Neural cell (in vitro differentiated cells): ENCODE measurements around the gene TBCK. TPM values are rescaled to one million over a fixed set of nuclear protein-coding genes. Genes with fewer than 3 reads are reported as not detected.

ENCODE experiments used
- H2AFZ ChIP-seq: fragments of 200-600, 300-800 bp; sonication (generic), shearing (Covaris generic); 2 replicates; pipeline ENCODE4 v1.6.0; 2014; ENCODE audit warnings: low read depth, mild to moderate bottlenecking, antibody characterized with exemption, low read length, moderate library complexity
- H3F3A ChIP-seq: fragments of 200-600 bp; shearing (Covaris generic); 2 replicates; pipeline ENCODE4 v1.6.1; 2016; ENCODE audit warnings: mild to moderate bottlenecking, moderate library complexity, mixed read lengths, antibody characterized with exemption, low read length; ENCODE audit not compliant: insufficient read depth, poor library complexity, severe bottlenecking
- H3K27ac ChIP-seq: fragments of 200-600, 300-800 bp; sonication (generic), shearing (Covaris generic); 2 replicates; pipeline ENCODE4 v1.5.1; 2014; ENCODE audit warnings: mild to moderate bottlenecking, low read length, moderate library complexity
- H3K27me3 ChIP-seq: fragments of 300-800, 200-600 bp; sonication (generic), shearing (Covaris generic); 2 replicates; pipeline ENCODE4 v1.6.0; 2014; ENCODE audit warnings: mild to moderate bottlenecking, low read depth, low read length, moderate library complexity; ENCODE audit not compliant: insufficient read depth
- H3K36me3 ChIP-seq: fragments of 300-800, 200-600 bp; sonication (generic), shearing (Covaris generic); 2 replicates; pipeline ENCODE4 v1.5.1; 2014; ENCODE audit warnings: mild to moderate bottlenecking, antibody characterized with exemption, low read length, moderate library complexity; ENCODE audit not compliant: insufficient read depth
- H3K4me2 ChIP-seq: fragments of 300-800, 200-600 bp; sonication (generic), shearing (Covaris generic); 2 replicates; pipeline ENCODE4 v1.6.0; 2014; ENCODE audit warnings: mild to moderate bottlenecking, low read length
- H3K4me3 ChIP-seq: fragments of 300-800, 200-600 bp; sonication (generic), shearing (Covaris generic); 2 replicates; pipeline ENCODE4 v1.5.1; 2014; ENCODE audit warnings: mild to moderate bottlenecking, low read length, moderate library complexity
- H3K79me2 ChIP-seq: fragments of 200-600 bp; shearing (Covaris generic); replicated peaks from 2 replicates; pipeline ENCODE4 v1.6.0; 2014; ENCODE audit warnings: mild to moderate bottlenecking, low read length, moderate library complexity; ENCODE audit not compliant: insufficient read depth
- H3K9ac ChIP-seq: fragments of 300-800, 200-600 bp; sonication (generic), shearing (Covaris generic); 2 replicates; pipeline ENCODE4 v1.6.1; 2016; ENCODE audit warnings: mild to moderate bottlenecking, low read length, mixed read lengths
- H3K9me2 ChIP-seq: fragments of 200-600 bp; shearing (Covaris generic); 2 replicates; pipeline ENCODE4 v1.6.1; 2016; ENCODE audit warnings: mild to moderate bottlenecking, low read length, mixed read lengths; ENCODE audit not compliant: insufficient read depth
- H3K9me3 ChIP-seq: fragments of 200-600, 300-800 bp; sonication (generic), shearing (Covaris generic); 2 replicates; pipeline ENCODE4 v1.6.1; 2016; ENCODE audit warnings: mild to moderate bottlenecking, mixed run types, low read length, moderate library complexity, mixed read lengths
- H4K20me1 ChIP-seq: fragments of 200-600 bp; shearing (Covaris generic); 2 replicates; pipeline ENCODE4 v1.6.1; 2016; ENCODE audit warnings: mild to moderate bottlenecking, mixed run types; ENCODE audit not compliant: insufficient read depth
- EP300 ChIP-seq: fragments of 450-650 bp; conservative IDR thresholded peaks from 2 replicates; pipeline ENCODE4 v1.6.1; 2014; ENCODE audit warnings: antibody characterized with exemption, mild to moderate bottlenecking, moderate library complexity; ENCODE audit not compliant: poor library complexity, severe bottlenecking
- EZH2 ChIP-seq: fragments of 200-600, 300-800 bp; shearing (Covaris generic), sonication (generic); IDR thresholded peaks from 2 replicates; pipeline ENCODE4 v1.6.1; 2014; ENCODE audit warnings: antibody characterized with exemption, low read length, borderline replicate concordance, mild to moderate bottlenecking; ENCODE audit not compliant: insufficient read depth, poor library complexity, severe bottlenecking
- MXI1 ChIP-seq: fragments of 450-650 bp; conservative IDR thresholded peaks from 2 replicates; pipeline ENCODE4 v1.6.1; 2014; ENCODE audit warnings: antibody characterized with exemption, mild to moderate bottlenecking; ENCODE audit not compliant: poor library complexity, severe bottlenecking
- POLR2AphosphoS5 ChIP-seq: IDR thresholded peaks from 2 replicates; pipeline ENCODE4 v1.6.1; 2012
- RAD21 ChIP-seq: fragments of 450-650 bp; conservative IDR thresholded peaks from 2 replicates; pipeline ENCODE4 v1.6.1; 2014; ENCODE audit warnings: antibody characterized with exemption, mild to moderate bottlenecking, moderate library complexity
- SMC3 ChIP-seq: fragments of 450-650 bp; conservative IDR thresholded peaks from 2 replicates; pipeline ENCODE4 v1.6.1; 2014; ENCODE audit warnings: antibody characterized with exemption, mild to moderate bottlenecking, moderate library complexity; ENCODE audit not compliant: poor library complexity
- TAF1 ChIP-seq: IDR thresholded peaks from 2 replicates; pipeline ENCODE4 v1.6.1; 2012; ENCODE audit warnings: low read depth
- polyA plus RNA-seq: library from polyadenylated mRNA; depleted of rRNA; stranded (reverse); fragments of >200 nt; gene quantifications from 2 replicates; pipeline ENCODE4 v1.2.3, GENCODE V29; 2014
- TF ChIP-seq, protein P1 (sequence below): fragments of 450-650 bp; IDR thresholded peaks from 2 replicates; pipeline ENCODE4 v1.5.1; 2014; ENCODE audit warnings: antibody characterized with exemption, mild to moderate bottlenecking, moderate library complexity; ENCODE audit not compliant: poor library complexity, severe bottlenecking
- TF ChIP-seq, protein P2 (sequence below): IDR thresholded peaks from 2 replicates; pipeline ENCODE4 v1.6.1; 2012; ENCODE audit warnings: borderline replicate concordance

TBCK gene
- polyA plus RNA-seq, 1 donor from 2014 or later = 55.0 TPM

DNA sequence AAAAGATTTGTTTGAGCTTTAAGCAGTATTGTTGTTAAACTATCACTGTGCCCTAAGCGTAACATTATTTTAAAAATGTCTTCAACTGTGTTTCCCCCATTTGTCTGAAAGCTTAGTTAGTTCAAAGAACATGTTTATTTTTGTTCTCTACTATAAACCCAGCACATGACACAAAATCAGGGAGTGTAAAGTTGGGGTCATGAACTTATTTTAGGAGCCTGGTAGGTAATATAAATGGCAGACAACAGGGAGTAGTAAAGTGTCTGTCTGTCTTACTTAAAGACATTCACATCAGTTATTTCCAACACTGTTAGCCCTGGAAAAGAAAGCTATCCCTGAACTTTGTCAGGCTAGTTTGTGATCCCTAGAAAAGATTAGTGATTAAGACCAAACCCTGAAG, 4.2 kb upstream of the TBCK start:
- Histone ChIP-seq H3K4me2 (no peak overlapping the region), H3K27me3 (no peaks in the 10 kb centered on the region), H3K9ac (no peak overlapping the region), H3K36me3 (no peaks in the 10 kb centered on the region), H2AFZ (no peak overlapping the region), H3K9me2 (no peaks in the 10 kb centered on the region), H3K4me3 (no peak overlapping the region), H3K9me3 (no peaks in the 10 kb centered on the region), H3F3A (peaks cover 3% of the 10 kb centered on the region), H3K79me2 (peaks cover 38% of the 10 kb centered on the region), H3K27ac (no peak overlapping the region), H4K20me1 (no peaks in the 10 kb centered on the region)
- no peak for TF ChIP-seq EZH2
- no peak for TF ChIP-seq TAF1
- no peak for TF ChIP-seq RAD21

DNA sequence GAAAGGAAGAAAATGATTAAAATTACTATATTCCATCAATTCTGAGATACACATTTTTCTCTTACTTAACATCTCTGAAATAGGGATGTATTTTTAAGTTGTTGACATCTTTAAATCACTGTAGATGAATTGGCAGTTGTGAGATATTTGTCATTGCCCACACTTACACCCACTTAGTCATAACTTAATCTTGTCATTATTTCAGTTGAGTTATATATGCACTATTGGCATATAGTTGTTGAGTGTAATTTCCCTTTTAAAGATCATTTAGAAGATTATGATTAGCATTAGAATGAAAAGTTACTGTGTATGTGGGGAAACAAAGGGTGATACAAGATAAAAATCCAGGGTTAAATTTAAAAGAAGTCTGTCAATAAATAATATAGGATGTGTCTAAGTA, 2.5 kb upstream of the TBCK start:
- no peaks in the 10 kb centered on the region for H3K9me3 ChIP-seq
- H3K27me3 ChIP-seq = no peaks in the 10 kb centered on the region
- no peak overlapping the region for H3K9ac ChIP-seq
- H4K20me1 ChIP-seq = no peaks in the 10 kb centered on the region
- no peak overlapping the region for H2AFZ ChIP-seq
- no peak overlapping the region for H3K27ac ChIP-seq
- H3K4me2 ChIP-seq = no peak overlapping the region
- H3F3A ChIP-seq = peaks cover 6% of the 10 kb centered on the region
- peak overlapping the region; percentile 74 for H3K4me3 ChIP-seq
- H3K9me2 ChIP-seq = no peaks in the 10 kb centered on the region
- peaks cover 54% of the 10 kb centered on the region for H3K79me2 ChIP-seq
- TF ChIP-seq EZH2 (no peak), SMC3 (no peak), TAF1 (no peak), POLR2AphosphoS5 (no peak), MXI1 (no peak), RAD21 (no peak), EP300 (no peak)
- TF ChIP-seq, protein P1, sequence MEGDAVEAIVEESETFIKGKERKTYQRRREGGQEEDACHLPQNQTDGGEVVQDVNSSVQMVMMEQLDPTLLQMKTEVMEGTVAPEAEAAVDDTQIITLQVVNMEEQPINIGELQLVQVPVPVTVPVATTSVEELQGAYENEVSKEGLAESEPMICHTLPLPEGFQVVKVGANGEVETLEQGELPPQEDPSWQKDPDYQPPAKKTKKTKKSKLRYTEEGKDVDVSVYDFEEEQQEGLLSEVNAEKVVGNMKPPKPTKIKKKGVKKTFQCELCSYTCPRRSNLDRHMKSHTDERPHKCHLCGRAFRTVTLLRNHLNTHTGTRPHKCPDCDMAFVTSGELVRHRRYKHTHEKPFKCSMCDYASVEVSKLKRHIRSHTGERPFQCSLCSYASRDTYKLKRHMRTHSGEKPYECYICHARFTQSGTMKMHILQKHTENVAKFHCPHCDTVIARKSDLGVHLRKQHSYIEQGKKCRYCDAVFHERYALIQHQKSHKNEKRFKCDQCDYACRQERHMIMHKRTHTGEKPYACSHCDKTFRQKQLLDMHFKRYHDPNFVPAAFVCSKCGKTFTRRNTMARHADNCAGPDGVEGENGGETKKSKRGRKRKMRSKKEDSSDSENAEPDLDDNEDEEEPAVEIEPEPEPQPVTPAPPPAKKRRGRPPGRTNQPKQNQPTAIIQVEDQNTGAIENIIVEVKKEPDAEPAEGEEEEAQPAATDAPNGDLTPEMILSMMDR = no peak
- TF ChIP-seq, protein P2, sequence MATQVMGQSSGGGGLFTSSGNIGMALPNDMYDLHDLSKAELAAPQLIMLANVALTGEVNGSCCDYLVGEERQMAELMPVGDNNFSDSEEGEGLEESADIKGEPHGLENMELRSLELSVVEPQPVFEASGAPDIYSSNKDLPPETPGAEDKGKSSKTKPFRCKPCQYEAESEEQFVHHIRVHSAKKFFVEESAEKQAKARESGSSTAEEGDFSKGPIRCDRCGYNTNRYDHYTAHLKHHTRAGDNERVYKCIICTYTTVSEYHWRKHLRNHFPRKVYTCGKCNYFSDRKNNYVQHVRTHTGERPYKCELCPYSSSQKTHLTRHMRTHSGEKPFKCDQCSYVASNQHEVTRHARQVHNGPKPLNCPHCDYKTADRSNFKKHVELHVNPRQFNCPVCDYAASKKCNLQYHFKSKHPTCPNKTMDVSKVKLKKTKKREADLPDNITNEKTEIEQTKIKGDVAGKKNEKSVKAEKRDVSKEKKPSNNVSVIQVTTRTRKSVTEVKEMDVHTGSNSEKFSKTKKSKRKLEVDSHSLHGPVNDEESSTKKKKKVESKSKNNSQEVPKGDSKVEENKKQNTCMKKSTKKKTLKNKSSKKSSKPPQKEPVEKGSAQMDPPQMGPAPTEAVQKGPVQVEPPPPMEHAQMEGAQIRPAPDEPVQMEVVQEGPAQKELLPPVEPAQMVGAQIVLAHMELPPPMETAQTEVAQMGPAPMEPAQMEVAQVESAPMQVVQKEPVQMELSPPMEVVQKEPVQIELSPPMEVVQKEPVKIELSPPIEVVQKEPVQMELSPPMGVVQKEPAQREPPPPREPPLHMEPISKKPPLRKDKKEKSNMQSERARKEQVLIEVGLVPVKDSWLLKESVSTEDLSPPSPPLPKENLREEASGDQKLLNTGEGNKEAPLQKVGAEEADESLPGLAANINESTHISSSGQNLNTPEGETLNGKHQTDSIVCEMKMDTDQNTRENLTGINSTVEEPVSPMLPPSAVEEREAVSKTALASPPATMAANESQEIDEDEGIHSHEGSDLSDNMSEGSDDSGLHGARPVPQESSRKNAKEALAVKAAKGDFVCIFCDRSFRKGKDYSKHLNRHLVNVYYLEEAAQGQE = no peak
- no peaks in the 10 kb centered on the region for H3K36me3 ChIP-seq

DNA sequence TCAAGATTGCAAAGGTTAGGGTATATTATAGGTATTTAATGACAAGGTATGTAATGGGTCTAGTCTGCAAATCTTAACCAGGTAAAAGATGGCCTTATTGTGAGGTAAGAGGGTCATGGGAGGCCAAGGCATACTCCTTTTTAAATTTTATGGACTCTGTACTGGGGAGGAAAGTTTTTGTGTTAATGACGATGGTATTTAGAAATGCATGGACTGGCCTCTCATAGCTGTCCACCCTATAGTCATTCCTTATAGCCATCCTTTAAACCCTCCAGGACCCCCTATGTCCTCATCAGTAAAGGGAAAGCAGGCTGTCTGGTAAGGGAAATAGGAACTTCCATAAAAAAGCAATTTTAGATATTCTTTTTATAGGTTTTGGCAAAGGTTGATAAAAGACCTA, 1.8 kb upstream of the TBCK start:
- H3K4me3 ChIP-seq = peak overlapping the region; percentile 74
- peaks cover 61% of the 10 kb centered on the region for H3K79me2 ChIP-seq
- no peaks in the 10 kb centered on the region for H3K27me3 ChIP-seq
- no peak for TF ChIP-seq RAD21
- TF ChIP-seq MXI1 = no peak
- no peak for TF ChIP-seq POLR2AphosphoS5
- TF ChIP-seq SMC3 = no peak
- no peak for TF ChIP-seq EP300
- TF ChIP-seq EZH2 = no peak
- H3K9me2 ChIP-seq = no peaks in the 10 kb centered on the region
- no peak overlapping the region for H2AFZ ChIP-seq
- peak overlapping the region; percentile 98 for H3K9ac ChIP-seq
- peak overlapping the region; percentile 98 for H3K4me2 ChIP-seq
- no peaks in the 10 kb centered on the region for H3K9me3 ChIP-seq
- no peaks in the 10 kb centered on the region for H3K36me3 ChIP-seq
- peaks cover 6% of the 10 kb centered on the region for H3F3A ChIP-seq
- H4K20me1 ChIP-seq = no peaks in the 10 kb centered on the region
- H3K27ac ChIP-seq = peak overlapping the region; percentile 99
